Coronary artery (tissue), 2 donors: ENCODE measurements around the gene UTF1.

Source experiments
- DNase-seq: peaks from one replicate; pipeline ENCODE4 v3.0.0-alpha.2; 2017; ENCODE audit warnings: low spot score
- H3K27ac ChIP-seq, 2 donors: fragments of 200-600 bp; sonication (generic); one replicate each; pipeline ENCODE4 v1.5.1; 2016 to 2019
- H3K4me3 ChIP-seq: fragments of 200-600 bp; sonication (generic); 2 replicates; pipeline ENCODE4 v1.5.1; 2016; ENCODE audit warnings: mild to moderate bottlenecking, moderate library complexity
- TF ChIP-seq, protein P1 (sequence below): fragments of 200-600 bp; sonication (generic); IDR thresholded peaks from one replicate; pipeline ENCODE4 v1.5.1; 2019; ENCODE audit warnings: antibody characterized with exemption

Gene UTF1

DNA sequence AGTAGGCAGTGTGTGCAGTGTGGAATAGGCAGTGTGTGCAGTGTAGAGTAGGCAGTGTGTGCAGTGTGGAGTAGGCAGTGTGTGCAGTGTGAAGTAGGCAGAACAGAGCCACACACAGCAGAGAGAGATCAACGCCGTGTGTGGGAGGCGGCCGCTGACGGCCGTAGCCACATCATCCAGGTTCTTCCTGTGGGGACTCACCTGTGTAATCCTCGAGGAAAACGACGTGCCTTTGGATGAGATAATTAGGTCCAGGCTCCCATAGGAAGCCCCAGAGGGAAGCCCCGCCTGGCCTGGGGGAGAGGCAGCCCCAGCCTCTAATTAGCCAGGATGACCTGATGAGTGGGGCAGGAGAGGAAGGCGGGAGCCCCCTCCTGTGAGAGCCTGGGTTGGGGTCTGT, 44.6 kb upstream of the UTF1 start:
- no peak for DNase-seq
- no peak overlapping the region for H3K4me3 ChIP-seq
- TF ChIP-seq, protein P1, sequence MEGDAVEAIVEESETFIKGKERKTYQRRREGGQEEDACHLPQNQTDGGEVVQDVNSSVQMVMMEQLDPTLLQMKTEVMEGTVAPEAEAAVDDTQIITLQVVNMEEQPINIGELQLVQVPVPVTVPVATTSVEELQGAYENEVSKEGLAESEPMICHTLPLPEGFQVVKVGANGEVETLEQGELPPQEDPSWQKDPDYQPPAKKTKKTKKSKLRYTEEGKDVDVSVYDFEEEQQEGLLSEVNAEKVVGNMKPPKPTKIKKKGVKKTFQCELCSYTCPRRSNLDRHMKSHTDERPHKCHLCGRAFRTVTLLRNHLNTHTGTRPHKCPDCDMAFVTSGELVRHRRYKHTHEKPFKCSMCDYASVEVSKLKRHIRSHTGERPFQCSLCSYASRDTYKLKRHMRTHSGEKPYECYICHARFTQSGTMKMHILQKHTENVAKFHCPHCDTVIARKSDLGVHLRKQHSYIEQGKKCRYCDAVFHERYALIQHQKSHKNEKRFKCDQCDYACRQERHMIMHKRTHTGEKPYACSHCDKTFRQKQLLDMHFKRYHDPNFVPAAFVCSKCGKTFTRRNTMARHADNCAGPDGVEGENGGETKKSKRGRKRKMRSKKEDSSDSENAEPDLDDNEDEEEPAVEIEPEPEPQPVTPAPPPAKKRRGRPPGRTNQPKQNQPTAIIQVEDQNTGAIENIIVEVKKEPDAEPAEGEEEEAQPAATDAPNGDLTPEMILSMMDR: no peak

DNA sequence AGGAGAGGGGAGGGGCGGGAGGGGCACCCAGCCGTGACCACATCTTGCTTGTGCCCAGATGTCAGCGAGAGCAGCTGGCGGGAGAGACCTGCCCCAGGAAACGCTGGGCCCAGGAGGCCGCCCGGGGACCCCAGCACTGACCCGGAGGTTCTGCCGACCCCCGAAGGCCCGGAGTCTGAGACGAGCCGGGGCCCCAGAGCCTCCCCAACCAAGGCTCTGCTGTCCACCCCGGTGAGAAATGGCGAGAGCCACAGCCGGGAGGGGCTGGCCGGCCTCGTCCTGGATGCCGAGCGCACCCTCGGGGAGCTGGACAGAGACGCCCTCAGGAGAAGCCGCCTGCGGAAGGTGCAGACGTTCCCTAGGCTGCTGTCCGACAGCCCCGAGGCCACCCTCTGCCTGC, 44.1 kb upstream of the UTF1 start:
- TF ChIP-seq, protein P1: no peak

More for the DNA sequence above, 44.6 kb upstream of the UTF1 start:
- H3K27ac ChIP-seq: no peak overlapping the region

DNA sequence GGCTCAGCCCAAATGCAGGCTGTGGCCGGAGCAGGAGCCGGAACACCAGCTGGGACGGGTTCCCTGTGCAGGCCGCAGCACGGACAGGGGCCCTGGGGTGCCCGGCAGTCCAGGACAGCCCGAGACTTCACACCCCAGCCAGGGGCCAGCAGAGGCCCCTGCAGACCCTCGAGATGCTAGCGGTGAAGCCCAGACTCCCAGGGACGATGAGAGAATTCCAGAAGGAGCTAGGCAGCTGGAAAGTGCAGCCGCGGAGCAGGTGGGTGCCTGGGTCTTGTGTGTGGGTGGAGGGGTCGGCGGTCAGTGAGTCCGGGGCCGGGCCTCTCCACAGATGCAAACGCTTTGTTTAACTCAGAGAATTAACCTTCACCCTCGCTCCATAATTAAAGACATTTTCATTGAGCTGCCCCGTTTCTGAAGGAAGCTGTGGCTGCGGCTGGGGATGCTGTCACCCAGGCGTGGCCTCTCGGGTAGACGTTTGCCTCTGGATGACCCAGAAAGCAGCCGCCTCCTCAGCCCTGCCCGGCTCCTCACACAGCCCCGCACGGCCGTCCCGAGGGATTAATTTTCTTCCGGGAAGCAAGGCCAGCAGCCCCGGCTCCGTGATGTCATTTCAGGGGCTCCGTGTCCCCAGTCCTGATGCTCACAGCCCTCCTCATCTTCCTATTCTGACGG, 43.5 kb upstream of the UTF1 start:
- TF ChIP-seq, protein P1: no peak
- H3K27ac ChIP-seq: no peak overlapping the region
- no peak overlapping the region for H3K4me3 ChIP-seq
- DNase-seq: no peak

More for the DNA sequence above, 44.1 kb upstream of the UTF1 start:
- H3K4me3 ChIP-seq: no peak overlapping the region
- no peak overlapping the region for H3K27ac ChIP-seq
- no peak for DNase-seq

DNA sequence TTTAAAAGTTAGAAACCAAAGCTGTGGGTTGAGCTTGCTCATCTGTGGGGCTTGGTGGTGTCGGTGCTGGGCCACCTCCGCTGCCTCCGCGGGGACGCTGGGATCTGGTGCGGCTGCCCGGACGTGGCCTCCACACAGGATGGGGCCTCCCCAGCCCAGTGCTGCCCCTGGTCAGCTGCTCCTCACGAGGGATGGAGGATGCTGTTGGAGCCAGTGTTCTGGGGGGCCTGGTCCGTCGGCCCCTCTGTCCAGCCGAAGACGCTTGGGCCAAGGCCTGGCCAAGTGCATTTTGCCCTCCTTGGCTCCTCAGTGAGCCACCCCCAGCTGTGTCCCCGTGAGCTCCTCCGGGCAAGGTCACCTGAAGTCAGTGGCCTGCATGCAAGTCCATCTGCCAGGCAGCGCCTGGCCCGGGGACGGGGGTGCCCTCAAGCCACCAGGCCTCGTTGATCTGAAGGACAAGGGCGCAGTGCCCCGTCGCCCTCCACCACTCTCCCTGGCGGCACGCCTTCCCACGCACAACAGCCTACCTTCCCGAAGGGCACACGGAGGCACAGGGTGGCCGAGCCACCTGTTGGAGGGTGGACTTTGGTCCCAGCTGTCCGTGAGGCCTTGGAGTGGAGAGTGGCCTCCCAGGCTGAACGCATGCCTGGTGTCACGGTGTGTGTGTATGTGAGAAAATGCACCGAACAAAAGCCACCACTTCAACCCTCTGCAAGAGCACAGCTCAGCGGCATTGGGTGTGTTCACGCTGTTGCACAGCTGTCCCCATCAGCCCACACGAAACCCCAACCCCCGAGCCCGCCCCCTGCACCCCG, 42.7 kb upstream of the UTF1 start:
- H3K27ac ChIP-seq: no peak overlapping the region
- TF ChIP-seq, protein P1: no peak
- no peak for DNase-seq
- H3K4me3 ChIP-seq: no peak overlapping the region

DNA sequence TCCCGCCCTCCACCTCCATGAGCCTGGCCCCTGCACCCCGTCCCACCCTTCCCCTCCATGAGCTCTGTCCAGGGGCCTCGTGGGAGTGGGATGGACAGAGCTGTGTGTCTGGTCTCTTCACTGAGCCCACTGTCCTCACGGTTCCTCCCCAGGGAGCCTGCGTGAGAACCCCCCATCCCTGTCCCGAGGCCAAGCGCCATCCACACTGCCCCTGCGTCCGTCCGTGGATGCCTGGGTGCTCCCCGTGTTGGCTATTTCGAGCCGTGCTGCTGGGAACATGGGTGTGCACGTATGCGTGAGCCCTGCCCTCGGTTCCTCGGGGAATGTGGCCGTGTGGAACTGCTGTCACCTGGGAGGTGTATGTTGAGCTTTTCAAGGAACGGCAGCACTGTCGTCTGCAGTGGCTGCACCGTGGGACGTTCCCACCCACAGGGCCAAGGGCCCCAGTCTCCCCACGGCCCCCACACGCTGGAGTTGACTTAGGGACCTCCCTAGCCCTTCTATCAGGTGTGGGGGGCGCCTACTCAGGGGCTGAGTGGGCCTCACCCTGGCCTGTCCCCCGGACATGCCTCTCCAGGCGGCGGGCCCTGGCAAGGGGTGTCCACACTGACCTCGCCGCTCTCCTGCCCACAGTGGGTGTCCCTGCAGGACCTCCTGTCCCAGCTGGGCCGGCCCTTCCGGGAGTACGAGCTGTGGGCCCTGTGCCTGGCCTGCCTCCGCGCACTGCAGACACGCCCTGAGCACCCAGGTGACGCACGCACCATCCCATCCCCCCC, 41.9 kb upstream of the UTF1 start:
- no peak overlapping the region for H3K27ac ChIP-seq
- TF ChIP-seq, protein P1: no peak
- H3K4me3 ChIP-seq: no peak overlapping the region
- DNase-seq: no peak

DNA sequence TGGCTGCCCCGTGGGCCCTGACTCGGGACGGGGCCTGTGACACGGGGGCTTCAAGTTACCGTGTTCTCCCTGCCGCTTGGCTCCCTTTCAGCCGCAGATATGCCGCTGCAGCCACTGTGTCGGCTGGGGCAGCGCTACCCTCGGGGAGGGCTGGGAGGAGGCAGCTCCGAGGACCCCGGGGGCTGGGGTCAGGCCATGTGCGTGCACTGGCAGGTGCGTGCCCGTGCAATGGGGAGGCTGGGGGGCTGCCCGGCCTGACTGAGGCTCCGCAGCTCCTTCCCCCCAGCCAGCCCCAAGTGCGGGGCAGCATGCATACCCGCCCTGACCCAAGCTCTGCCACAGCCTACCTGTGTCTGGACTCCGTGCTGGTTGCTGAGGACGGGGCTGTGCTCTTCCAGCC, 40.8 kb upstream of the UTF1 start:
- Histone ChIP-seq H3K27ac (no peak overlapping the region), H3K4me3 (no peak overlapping the region)
- TF ChIP-seq, protein P1: no peak
- DNase-seq: no peak
